Neuronal stem cell (in vitro differentiated cells): ENCODE results near the gene ZNRD2.

ENCODE experiments used
- DNase-seq: peaks from one replicate; pipeline ENCODE4 v3.0.0-alpha.2; 2013; ENCODE audit warnings: low spot score
- H2AFZ ChIP-seq: one replicate; pipeline ENCODE4 v1.6.1; 2013; ENCODE audit warnings: mild to moderate bottlenecking, low read length, inconsistent platforms
- H2AK5ac ChIP-seq: 2 replicates; pipeline ENCODE4 v1.6.1; 2013; ENCODE audit warnings: low read depth, mild to moderate bottlenecking, inconsistent platforms, low read length, moderate library complexity, mixed read lengths
- H2BK120ac ChIP-seq: 2 replicates; pipeline ENCODE4 v1.6.1; 2013; ENCODE audit warnings: low read depth, mild to moderate bottlenecking, inconsistent platforms, low read length, moderate library complexity, mixed read lengths
- H2BK12ac ChIP-seq: one replicate; pipeline ENCODE4 v1.6.1; 2013; ENCODE audit warnings: low read length, inconsistent platforms
- H2BK15ac ChIP-seq: 2 replicates; pipeline ENCODE4 v1.6.1; 2013; ENCODE audit warnings: mild to moderate bottlenecking, low read length, inconsistent platforms, mixed read lengths
- H2BK5ac ChIP-seq: one replicate; pipeline ENCODE4 v1.6.1; 2013; ENCODE audit warnings: inconsistent platforms, mild to moderate bottlenecking, low read length, moderate library complexity
- H3K14ac ChIP-seq: one replicate; pipeline ENCODE4 v1.6.1; 2013; ENCODE audit warnings: low read length, inconsistent platforms
- H3K18ac ChIP-seq: 2 replicates; pipeline ENCODE4 v1.6.1; 2013; ENCODE audit warnings: low read length, inconsistent platforms
- H3K23ac ChIP-seq: 2 replicates; pipeline ENCODE4 v1.6.1; 2013; ENCODE audit warnings: low read depth, mild to moderate bottlenecking, mixed read lengths, low read length, inconsistent platforms; ENCODE audit not compliant: poor library complexity
- H3K27ac ChIP-seq: replicated peaks from 3 replicates; pipeline ENCODE4 v1.5.1; 2013; ENCODE audit warnings: low read length, inconsistent platforms
- H3K27me3 ChIP-seq, 3 experiments: 2 replicates each; pipeline ENCODE4 v1.6.1; 2013; ENCODE audit warnings: low read length in 3 of 3, mild to moderate bottlenecking in 2 of 3, inconsistent platforms in 1 of 3, low read depth in 1 of 3, mixed read lengths in 1 of 3, moderate library complexity in 1 of 3; ENCODE audit not compliant: control insufficient read depth in 3 of 3, insufficient read depth in 3 of 3
- H3K36me3 ChIP-seq, 2 donors: replicated peaks in 1 of 2; 2 replicates each; pipeline ENCODE4 v1.6.1; 2013; ENCODE audit warnings: low read length in 2 of 2; ENCODE audit not compliant: control insufficient read depth in 2 of 2, insufficient read depth in 2 of 2
- H3K4ac ChIP-seq: 2 replicates; pipeline ENCODE4 v1.6.1; 2013; ENCODE audit warnings: inconsistent platforms, mild to moderate bottlenecking, low read length, moderate library complexity
- H3K4me1 ChIP-seq, 2 donors: 1 replicate in 1 of 2; 2 replicates in 1 of 2; pipeline ENCODE4 v1.6.1; 2013; ENCODE audit warnings: low read length in 2 of 2, low read depth in 1 of 2; ENCODE audit not compliant: control insufficient read depth in 2 of 2, insufficient read depth in 1 of 2
- H3K4me2 ChIP-seq: one replicate; pipeline ENCODE4 v1.6.1; 2013; ENCODE audit warnings: mild to moderate bottlenecking, low read length, inconsistent platforms; ENCODE audit not compliant: insufficient read depth, poor library complexity, severe bottlenecking
- H3K4me3 ChIP-seq, 2 donors: 2 replicates each; pipeline ENCODE4 v1.5.1; 2013; ENCODE audit warnings: low read length in 2 of 2, mild to moderate bottlenecking in 2 of 2, inconsistent platforms in 1 of 2, moderate library complexity in 1 of 2
- H3K79me1 ChIP-seq: one replicate; pipeline ENCODE4 v1.6.1; 2013; ENCODE audit warnings: low read depth, mild to moderate bottlenecking, inconsistent platforms, low read length, moderate library complexity
- H3K9ac ChIP-seq: one replicate; pipeline ENCODE4 v1.6.1; 2013; ENCODE audit warnings: mild to moderate bottlenecking, low read depth, low read length, inconsistent platforms; ENCODE audit not compliant: poor library complexity
- H3K9me3 ChIP-seq, 2 donors: replicated peaks in 1 of 2; 2 replicates each; pipeline versions ENCODE3 to v1.6.1; 2013; ENCODE audit warnings: low read length in 2 of 2, mild to moderate bottlenecking in 2 of 2, inconsistent platforms in 1 of 2, low read depth in 1 of 2, mixed read lengths in 1 of 2, moderate library complexity in 1 of 2; ENCODE audit not compliant: control insufficient read depth in 2 of 2, insufficient read depth in 1 of 2
- H4K8ac ChIP-seq: one replicate; pipeline ENCODE4 v1.6.1; 2013; ENCODE audit warnings: low read depth, mild to moderate bottlenecking, inconsistent platforms, low read length, moderate library complexity
- H4K91ac ChIP-seq: one replicate; pipeline ENCODE4 v1.6.1; 2013; ENCODE audit warnings: low read length, low read depth, mild to moderate bottlenecking, inconsistent platforms; ENCODE audit not compliant: poor library complexity
- WGBS, 2 donors: extraction: QIAGEN DNeasy Blood & Tissue Kit; methylation state at CpG; one replicate each; pipeline ENCODE4 v1.1.7; 2013; ENCODE audit warnings: missing lambda C conversion rate in 2 of 2, mixed read lengths in 1 of 2; ENCODE audit not compliant: insufficient read length in 2 of 2, insufficient replicate concordance in 1 of 2; ENCODE audit errors: extremely low coverage in 2 of 2; 5-methylcytosine and 5-hydroxymethylcytosine counted together

Gene ZNRD2

DNA sequence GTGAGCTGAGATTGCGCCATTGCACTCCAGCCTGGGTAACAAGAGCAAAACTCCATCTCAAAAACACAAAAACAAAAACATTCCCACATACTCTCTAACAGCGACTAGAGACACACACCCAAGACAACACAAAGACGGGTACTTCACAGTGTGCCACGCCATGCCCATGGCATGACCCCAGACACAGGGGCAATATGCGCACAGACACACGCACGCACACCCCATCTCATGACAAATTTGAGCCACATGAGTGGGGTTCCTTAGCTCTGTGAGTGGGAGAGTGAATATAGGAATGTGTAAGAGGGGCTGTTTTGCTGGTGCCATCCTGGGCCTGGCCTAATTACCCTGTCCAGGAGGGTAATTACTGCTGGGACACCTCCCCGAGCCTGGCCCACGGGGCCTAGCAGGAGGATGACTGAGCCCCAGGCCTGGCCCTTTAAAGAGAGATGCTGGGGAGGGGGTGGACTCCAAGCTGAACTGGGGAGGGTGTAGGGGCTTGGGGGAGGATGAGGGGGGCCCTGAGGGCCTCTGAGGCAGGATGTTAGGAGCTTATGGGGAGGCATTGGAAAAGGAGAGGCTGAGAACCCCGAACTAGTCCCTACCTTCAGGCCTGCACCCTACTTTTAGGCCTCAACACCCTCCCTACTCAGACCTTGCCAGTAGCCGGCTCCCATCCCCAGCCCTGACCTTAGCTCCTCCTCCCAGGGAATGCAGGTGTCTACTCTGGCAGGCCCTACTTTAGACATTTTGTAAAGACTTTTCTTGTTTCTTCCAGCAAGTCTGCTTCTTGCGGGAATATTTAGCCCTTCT lies 13.6 kb upstream of the ZNRD2 start:
- no peaks in the 10 kb centered on the region for H3K79me1 ChIP-seq
- H3K4me2 ChIP-seq: peak overlapping the region; percentile 96
- H3K23ac ChIP-seq: no peak overlapping the region
- no CpG with 5 or more reads among the region's 12 CpGs for WGBS, 2 donors
- peaks cover 40 to 44% of the 10 kb centered on the region in 2 donors for H3K4me1 ChIP-seq
- H3K9me3 ChIP-seq: no peaks in the 10 kb centered on the region
- no peak overlapping the region for H3K4ac ChIP-seq
- H2BK12ac ChIP-seq: no peak overlapping the region
- peak overlapping the region; percentile 43 for H2AK5ac ChIP-seq
- no peak overlapping the region for H3K9ac ChIP-seq
- peak overlapping the region in 1 of 2 donors; percentile 64 for H3K4me3 ChIP-seq
- peak overlapping the region; percentile 83 for H2AFZ ChIP-seq
- H3K18ac ChIP-seq: peak overlapping the region; percentile 11
- DNase-seq: no peak
- H3K27me3 ChIP-seq: peaks cover 0 to 9% (median 0%) of the 10 kb centered on the region in 3 experiments
- H3K36me3 ChIP-seq: no peaks in the 10 kb centered on the region
- no peak overlapping the region for H4K91ac ChIP-seq
- H3K27ac ChIP-seq: no peak overlapping the region
- no peak overlapping the region for H4K8ac ChIP-seq
- H2BK15ac ChIP-seq: peak overlapping the region; percentile 32
- no peak overlapping the region for H2BK5ac ChIP-seq
- H3K14ac ChIP-seq: no peak overlapping the region
- no peak overlapping the region for H2BK120ac ChIP-seq

DNA sequence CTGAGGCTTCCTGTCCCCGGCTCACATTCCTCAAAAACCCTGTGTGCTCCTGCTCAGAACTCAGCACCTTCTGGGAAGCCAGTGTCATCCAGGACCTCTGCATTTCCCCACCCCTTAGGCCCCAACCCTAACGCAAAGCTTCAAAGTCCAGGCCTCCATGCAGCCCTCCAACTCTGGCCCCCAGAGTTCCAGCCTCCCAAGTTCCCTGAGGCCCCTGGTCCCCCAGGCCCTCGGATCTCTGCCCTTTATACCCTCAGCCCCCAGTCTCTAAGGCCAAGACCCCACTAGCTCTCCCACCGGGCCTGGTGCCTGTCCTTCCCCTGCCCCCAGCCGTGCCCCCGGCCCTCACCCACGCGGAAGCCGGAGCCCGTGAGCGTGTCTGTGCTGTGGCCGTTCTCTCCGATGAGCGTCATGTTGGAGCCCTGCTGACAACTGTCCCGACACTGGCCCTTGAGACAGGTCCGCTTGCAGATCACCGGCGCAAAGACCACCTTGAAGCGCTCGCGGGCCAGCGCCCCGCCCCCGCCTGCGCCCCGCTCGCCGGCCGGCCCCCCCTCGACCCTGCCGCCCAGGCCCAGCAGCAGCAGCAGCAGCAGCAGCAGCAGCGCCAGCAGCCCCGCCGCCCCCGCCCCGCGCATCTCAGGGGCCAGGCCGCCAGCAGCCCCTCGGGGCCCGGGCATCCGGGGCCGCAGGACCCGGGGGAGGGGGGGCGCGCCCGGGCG lies 12.8 kb upstream of the ZNRD2 start:
- H3K9ac ChIP-seq: peak overlapping the region; percentile 73
- H2BK15ac ChIP-seq: peak overlapping the region; percentile 90
- H2AFZ ChIP-seq: peak overlapping the region; percentile 83
- peak overlapping the region; percentile 72 for H3K14ac ChIP-seq
- H3K4ac ChIP-seq: no peak overlapping the region
- H3K4me3 ChIP-seq: peak overlapping the region; percentile 55 to 64
- H3K18ac ChIP-seq: peak overlapping the region; percentile 94
- H3K4me2 ChIP-seq: peak overlapping the region; percentile 96
- H3K36me3 ChIP-seq: no peaks in the 10 kb centered on the region
- H3K23ac ChIP-seq: peak overlapping the region; percentile 1
- H2BK5ac ChIP-seq: no peak overlapping the region
- no peak for DNase-seq
- peak overlapping the region; percentile 46 for H2BK12ac ChIP-seq
- H2BK120ac ChIP-seq: peak overlapping the region; percentile 90
- no peak overlapping the region for H4K8ac ChIP-seq
- no CpG with 5 or more reads among the region's 47 CpGs for WGBS, 2 donors
- no peak overlapping the region for H3K27ac ChIP-seq
- peak overlapping the region; percentile 9 for H4K91ac ChIP-seq
- H3K4me1 ChIP-seq: peaks cover 43 to 45% of the 10 kb centered on the region in 2 donors
- H2AK5ac ChIP-seq: peak overlapping the region; percentile 61
- no peaks in the 10 kb centered on the region for H3K9me3 ChIP-seq
- no peaks in the 10 kb centered on the region for H3K79me1 ChIP-seq
- H3K27me3 ChIP-seq: peaks cover 0 to 9% (median 0%) of the 10 kb centered on the region in 3 experiments

DNA sequence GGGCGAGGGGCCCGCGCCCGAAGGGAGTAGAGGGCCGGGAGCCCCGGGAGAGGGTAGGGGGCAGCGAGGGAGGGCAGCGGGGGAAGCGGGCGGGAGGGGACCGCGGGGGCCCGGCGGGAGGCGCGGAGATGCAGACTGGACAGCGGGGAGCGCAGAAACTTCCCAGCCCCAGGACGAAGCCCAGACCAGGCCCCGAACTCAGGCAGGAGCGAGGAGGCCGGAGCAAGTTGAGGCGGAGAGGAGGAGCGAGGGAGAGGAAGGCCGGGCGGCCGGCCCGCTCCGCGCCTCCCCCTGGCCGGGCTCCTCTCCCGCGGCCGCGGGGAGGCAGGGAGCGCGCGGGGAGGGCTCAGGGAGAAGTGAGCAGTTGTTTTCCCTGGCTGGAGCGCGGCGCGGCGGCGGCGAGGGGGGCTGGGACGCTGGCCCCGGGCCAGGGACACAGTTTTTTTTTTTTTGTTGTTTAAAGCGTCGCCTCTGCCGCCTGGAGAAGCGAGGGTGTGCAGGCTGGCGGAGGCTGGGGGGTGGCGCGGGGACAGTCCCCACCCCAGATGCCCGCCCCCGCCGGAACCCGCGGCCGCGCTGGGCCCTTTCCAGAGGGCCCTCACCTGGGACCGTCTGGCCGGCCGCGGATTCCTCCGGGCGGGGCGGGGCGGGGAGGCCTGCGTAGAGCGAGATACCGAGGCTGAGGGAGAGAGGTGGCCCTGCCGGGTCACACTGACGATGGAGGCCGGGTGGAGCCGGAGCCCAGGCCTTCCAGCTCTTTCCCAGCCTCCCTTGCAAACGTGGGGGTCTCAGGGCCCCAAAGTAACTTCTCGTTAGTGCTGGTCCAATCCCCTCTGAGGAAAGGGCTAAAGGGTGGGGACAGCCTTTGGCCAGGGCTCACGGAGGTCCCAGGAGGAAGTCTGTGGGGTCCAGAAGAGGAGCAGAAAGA lies 12.0 kb upstream of the ZNRD2 start, which contains the start of gene LTBP3:
TSS of gene LTBP3 (minus strand) at position 358 of the 928 bp plus-strand sequence. CDS start 400 bp downstream, outside the sequence.
- peak within 1 kb of the TSS; percentile 20 for H4K91ac ChIP-seq
- peaks cover 38 to 45% of the 10 kb centered on the region in 2 donors for H3K4me1 ChIP-seq
- H3K79me1 ChIP-seq: no peaks in the 10 kb centered on the region
- H2BK15ac ChIP-seq: peak within 1 kb of the TSS; percentile 90
- peak within 1 kb of the TSS; percentile 91 for H2AK5ac ChIP-seq
- peak within 1 kb of the TSS; percentile 73 for H3K9ac ChIP-seq
- H2BK12ac ChIP-seq: peak within 1 kb of the TSS; percentile 58
- H3K23ac ChIP-seq: peak within 1 kb of the TSS; percentile 61
- WGBS, 2 donors: no CpG with 5 or more reads among the region's 79 CpGs
- H3K14ac ChIP-seq: peak within 1 kb of the TSS; percentile 72
- peak within 1 kb of the TSS; percentile 95 for H3K18ac ChIP-seq
- H3K4me2 ChIP-seq: peak within 1 kb of the TSS; percentile 96
- no peak within 1 kb of the TSS for H3K27ac ChIP-seq
- H2AFZ ChIP-seq: peak within 1 kb of the TSS; percentile 83
- H3K27me3 ChIP-seq: peaks cover 0 to 9% (median 0%) of the 10 kb centered on the region in 3 experiments
- peak within 1 kb of the TSS; percentile 20 for H3K4ac ChIP-seq
- H3K4me3 ChIP-seq: peak within 1 kb of the TSS; percentile 64 to 81
- H4K8ac ChIP-seq: no peak within 1 kb of the TSS
- H3K36me3 ChIP-seq: no peaks in the 10 kb centered on the region
- H2BK5ac ChIP-seq: peak within 1 kb of the TSS; percentile 89
- no peak for DNase-seq
- no peaks in the 10 kb centered on the region for H3K9me3 ChIP-seq
- H2BK120ac ChIP-seq: peak within 1 kb of the TSS; percentile 90
